Glutamatergic neuron (in vitro differentiated cells): ENCODE results near the gene NRCAM. TPM values are rescaled to one million over a fixed set of nuclear protein-coding genes. Genes with fewer than 3 reads are reported as not detected.
"Not testable (repeated sequence)": the region's sequence is repeated elsewhere in the genome, so short reads cannot be mapped to it uniquely, and the experiment has no call there.

Experiments used
- DNase-seq: peaks from one replicate; pipeline ENCODE4 v3.0.0; 2022
- H3K27ac Mint-ChIP-seq: one replicate; pipeline ENCODE4 v1.8.0; 2020; ENCODE audit warnings: mild to moderate bottlenecking, mixed read lengths, inconsistent platforms; ENCODE audit not compliant: unreplicated experiment
- H3K27me3 Mint-ChIP-seq: one replicate; pipeline ENCODE4 v1.8.0; 2020; ENCODE audit warnings: mild to moderate bottlenecking, moderate library complexity, mixed read lengths, inconsistent platforms; ENCODE audit not compliant: unreplicated experiment
- H3K36me3 Mint-ChIP-seq: one replicate; pipeline ENCODE4 v1.8.0; 2020; ENCODE audit warnings: mild to moderate bottlenecking, mixed read lengths, inconsistent platforms; ENCODE audit not compliant: unreplicated experiment
- H3K4me1 Mint-ChIP-seq: one replicate; pipeline ENCODE4 v1.8.0; 2020; ENCODE audit warnings: mild to moderate bottlenecking, low read depth, mixed read lengths, inconsistent platforms; ENCODE audit not compliant: unreplicated experiment
- H3K4me3 Mint-ChIP-seq: one replicate; pipeline ENCODE4 v1.8.0; 2020; ENCODE audit warnings: mild to moderate bottlenecking, mixed read lengths, inconsistent platforms; ENCODE audit not compliant: unreplicated experiment
- H3K9me3 Mint-ChIP-seq: one replicate; pipeline ENCODE4 v1.8.0; 2020; ENCODE audit warnings: mild to moderate bottlenecking, moderate library complexity, mixed read lengths, inconsistent platforms; ENCODE audit not compliant: unreplicated experiment
- total RNA-seq: library from RNA; stranded (reverse); fragmentation: NEBNext Ultra II Directional; extraction: Animal tissue kit (Norgen Biotek cat#: 25700); gene quantifications from one replicate; pipeline ENCODE4 v1.2.1, GENCODE V29; 2021; ENCODE audit not compliant: unreplicated experiment
- TF ChIP-seq, protein P1 (sequence below): fragments of 200-600 bp; sonication (generic); IDR thresholded peaks from one replicate; pipeline ENCODE4 v1.5.0; 2021; ENCODE audit not compliant: partially characterized antibody, unreplicated experiment

The NRCAM gene
- total RNA-seq, 1 donor from 2014 or later = 120 TPM

DNA sequence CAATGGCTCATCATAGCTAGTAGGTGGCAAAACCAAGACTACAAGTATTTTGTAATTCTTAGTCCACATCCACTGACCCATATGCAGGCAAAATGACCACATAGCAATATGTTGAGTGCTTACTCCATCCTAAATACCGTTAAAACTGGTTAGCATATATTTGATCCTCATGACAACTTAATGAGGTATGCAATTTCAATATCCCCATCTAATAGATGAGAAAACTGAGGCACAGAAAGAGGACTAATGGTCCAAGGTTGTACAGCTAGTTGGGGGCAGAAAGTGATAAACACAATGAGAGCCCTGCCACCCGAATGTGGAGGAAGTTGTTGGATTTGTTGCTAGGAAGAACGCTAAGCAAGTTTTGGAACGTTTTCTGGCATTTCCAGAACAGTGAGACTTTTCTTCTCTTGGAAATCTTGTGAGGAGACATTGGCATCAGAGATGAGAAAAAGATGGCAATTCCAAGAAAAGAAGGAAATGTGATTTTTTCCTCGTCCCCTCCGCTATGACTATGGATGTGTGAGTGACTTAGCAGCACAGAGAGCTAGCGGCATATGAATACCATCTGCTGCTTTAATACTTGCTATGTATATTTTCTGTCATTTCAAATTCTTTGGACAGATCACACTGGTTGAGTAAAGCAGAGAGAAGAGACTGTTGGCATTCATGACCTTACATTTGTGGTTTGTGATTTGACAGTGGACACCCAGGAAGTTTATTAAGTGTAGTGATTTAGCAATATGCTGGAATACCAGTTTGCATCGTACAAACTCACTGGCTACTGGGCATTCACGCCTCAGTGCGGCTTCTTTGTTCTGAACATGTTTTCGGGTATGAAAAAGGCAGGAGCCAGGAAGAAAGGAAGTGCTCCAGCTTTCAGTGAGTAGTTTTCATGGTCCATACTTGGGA, 51.5 kb downstream of the NRCAM start:
- no peak overlapping the region for H3K27ac Mint-ChIP-seq
- H3K27me3 Mint-ChIP-seq = peaks cover 2% of the 10 kb centered on the region
- H3K4me3 Mint-ChIP-seq = no peak overlapping the region
- peaks cover 15% of the 10 kb centered on the region for H3K4me1 Mint-ChIP-seq
- H3K9me3 Mint-ChIP-seq = peaks cover 5% of the 10 kb centered on the region
- no peak for DNase-seq
- TF ChIP-seq, protein P1, sequence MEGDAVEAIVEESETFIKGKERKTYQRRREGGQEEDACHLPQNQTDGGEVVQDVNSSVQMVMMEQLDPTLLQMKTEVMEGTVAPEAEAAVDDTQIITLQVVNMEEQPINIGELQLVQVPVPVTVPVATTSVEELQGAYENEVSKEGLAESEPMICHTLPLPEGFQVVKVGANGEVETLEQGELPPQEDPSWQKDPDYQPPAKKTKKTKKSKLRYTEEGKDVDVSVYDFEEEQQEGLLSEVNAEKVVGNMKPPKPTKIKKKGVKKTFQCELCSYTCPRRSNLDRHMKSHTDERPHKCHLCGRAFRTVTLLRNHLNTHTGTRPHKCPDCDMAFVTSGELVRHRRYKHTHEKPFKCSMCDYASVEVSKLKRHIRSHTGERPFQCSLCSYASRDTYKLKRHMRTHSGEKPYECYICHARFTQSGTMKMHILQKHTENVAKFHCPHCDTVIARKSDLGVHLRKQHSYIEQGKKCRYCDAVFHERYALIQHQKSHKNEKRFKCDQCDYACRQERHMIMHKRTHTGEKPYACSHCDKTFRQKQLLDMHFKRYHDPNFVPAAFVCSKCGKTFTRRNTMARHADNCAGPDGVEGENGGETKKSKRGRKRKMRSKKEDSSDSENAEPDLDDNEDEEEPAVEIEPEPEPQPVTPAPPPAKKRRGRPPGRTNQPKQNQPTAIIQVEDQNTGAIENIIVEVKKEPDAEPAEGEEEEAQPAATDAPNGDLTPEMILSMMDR = no peak
- peaks cover 4% of the 10 kb centered on the region for H3K36me3 Mint-ChIP-seq

DNA sequence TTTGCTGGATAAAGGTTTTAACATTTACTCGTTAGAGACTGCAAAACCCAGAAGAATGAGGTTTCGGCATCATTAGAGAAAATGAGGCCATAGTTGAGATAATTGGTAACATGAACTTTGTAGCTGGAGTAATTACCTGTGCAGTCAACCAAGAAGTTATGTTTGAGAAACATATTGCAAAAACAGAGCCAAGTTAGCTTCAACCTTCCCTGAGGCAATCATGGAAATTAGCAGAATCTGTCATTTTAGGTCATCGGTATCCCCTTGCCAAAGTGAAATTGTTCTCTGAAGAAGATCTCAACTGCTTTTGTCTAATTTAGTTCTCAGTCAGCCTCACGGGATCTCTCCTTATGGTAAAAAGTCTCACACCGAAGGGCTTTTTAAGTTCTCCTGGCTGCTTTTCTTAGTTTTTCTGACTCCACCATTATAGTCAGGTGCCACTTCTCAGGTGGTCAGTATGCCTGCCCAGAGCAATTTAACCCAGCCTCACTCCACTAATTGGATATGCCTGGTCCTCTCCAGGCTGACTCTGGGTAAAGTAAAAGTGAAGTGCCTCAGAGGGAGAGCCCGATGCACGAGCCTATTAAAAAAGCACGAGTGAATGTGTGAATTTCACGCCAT, 52.5 kb downstream of the NRCAM start:
- H3K27me3 Mint-ChIP-seq = no peaks in the 10 kb centered on the region
- TF ChIP-seq, protein P1 = no peak
- no peak for DNase-seq
- peaks cover 2% of the 10 kb centered on the region for H3K9me3 Mint-ChIP-seq
- no peak overlapping the region for H3K4me3 Mint-ChIP-seq
- no peaks in the 10 kb centered on the region for H3K36me3 Mint-ChIP-seq
- no peak overlapping the region for H3K27ac Mint-ChIP-seq
- peaks cover 5% of the 10 kb centered on the region for H3K4me1 Mint-ChIP-seq

GRCh38 chr7:108402865-108403264, 53.4 kb downstream of the NRCAM start:
- DNase-seq = no peak
- Mint-ChIP-seq H3K27me3 (no peaks in the 10 kb centered on the region), H3K9me3 (peaks cover 2% of the 10 kb centered on the region), H3K4me1 (peaks cover 5% of the 10 kb centered on the region), H3K27ac (no peak overlapping the region), H3K4me3 (no peak overlapping the region), H3K36me3 (no peaks in the 10 kb centered on the region)
- TF ChIP-seq, protein P1 = no peak

DNA sequence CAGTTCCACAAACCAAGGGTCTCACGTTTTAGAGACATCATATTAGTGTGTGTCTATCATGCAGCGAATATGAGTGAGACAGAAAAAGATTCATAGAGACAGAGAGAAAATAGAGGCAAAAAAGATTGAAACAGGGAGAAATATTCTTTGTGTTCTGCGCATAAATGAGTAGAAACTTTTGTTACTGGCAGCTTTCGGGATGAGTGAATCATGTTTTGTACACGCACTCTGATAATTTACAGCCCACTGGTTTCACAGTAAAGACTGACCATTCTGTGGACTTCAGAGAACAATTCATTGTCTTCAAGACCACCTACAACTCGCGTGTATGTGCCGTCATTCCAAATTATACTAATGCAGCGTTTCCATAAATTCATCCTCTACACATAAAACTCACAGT, 60.2 kb downstream of the NRCAM start:
- Mint-ChIP-seq H3K27ac (no peak overlapping the region), H3K36me3 (peaks cover 14% of the 10 kb centered on the region), H3K9me3 (peaks cover 5% of the 10 kb centered on the region), H3K4me1 (no peaks in the 10 kb centered on the region), H3K4me3 (no peak overlapping the region), H3K27me3 (no peaks in the 10 kb centered on the region)
- TF ChIP-seq, protein P1 = no peak
- no peak for DNase-seq

DNA sequence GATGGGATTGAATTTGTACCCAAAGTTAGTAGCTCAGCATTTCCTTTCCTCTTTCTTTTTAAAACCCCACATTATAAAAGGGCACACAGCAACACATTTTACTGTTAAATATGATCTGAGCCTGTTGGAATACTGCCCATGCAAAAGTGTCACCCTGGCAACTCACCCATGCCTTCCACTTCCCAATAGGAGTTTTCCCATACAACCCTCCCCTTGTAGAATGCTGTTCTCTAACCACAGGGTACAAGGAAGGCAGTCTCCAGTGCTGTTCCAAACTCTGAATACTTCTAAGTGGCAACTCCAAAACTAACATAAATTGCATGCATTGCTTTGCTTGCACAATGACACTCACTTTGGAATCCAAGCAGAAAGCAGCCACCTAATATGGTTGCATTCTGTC, 60.8 kb downstream of the NRCAM start:
- no peaks in the 10 kb centered on the region for H3K4me1 Mint-ChIP-seq
- H3K27me3 Mint-ChIP-seq = peaks cover 2% of the 10 kb centered on the region
- no peak overlapping the region for H3K4me3 Mint-ChIP-seq
- peaks cover 19% of the 10 kb centered on the region for H3K36me3 Mint-ChIP-seq
- DNase-seq = no peak
- TF ChIP-seq, protein P1 = no peak
- peaks cover 9% of the 10 kb centered on the region for H3K9me3 Mint-ChIP-seq
- no peak overlapping the region for H3K27ac Mint-ChIP-seq

GRCh38 chr7:108393097-108393496, 63.1 kb downstream of the NRCAM start:
- not testable (repeated sequence) for DNase-seq, H3K27ac Mint-ChIP-seq, H3K4me1 Mint-ChIP-seq, H3K4me3 Mint-ChIP-seq, H3K27me3 Mint-ChIP-seq
- Mint-ChIP-seq H3K36me3 (peaks cover 24% of the 10 kb centered on the region), H3K9me3 (peaks cover 13% of the 10 kb centered on the region)

DNA sequence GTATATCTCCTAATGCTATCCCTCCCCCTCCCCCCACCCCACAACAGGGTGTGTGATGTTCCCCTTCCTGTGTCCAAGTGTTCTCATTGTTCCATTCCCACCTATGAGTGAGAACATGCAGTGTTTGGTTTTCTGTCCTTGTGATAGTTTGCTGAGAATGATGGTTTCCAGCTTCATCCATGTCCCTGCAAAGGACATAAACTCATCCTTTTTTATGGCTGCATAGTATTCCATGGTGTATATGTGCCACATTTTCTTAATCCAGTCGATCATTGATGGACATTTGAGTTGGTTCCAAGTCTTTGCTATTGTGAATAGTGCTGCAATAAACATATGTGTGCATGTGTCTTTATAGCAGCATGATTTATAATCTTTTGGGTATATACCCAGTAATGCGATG, 68.5 kb downstream of the NRCAM start:
- not testable (repeated sequence) for H3K4me3 Mint-ChIP-seq, DNase-seq, H3K4me1 Mint-ChIP-seq, H3K27ac Mint-ChIP-seq, H3K27me3 Mint-ChIP-seq
- peaks cover 19% of the 10 kb centered on the region for H3K36me3 Mint-ChIP-seq
- peaks cover 13% of the 10 kb centered on the region for H3K9me3 Mint-ChIP-seq
